GM23338 (cell line): ENCODE measurements around the gene TUFT1.

Experiments used
- POLR2AphosphoS5 ChIP-seq: IDR thresholded peaks from 2 replicates; pipeline ENCODE4 v1.6.1; 2016; ENCODE audit warnings: antibody characterized with exemption, low read depth
- REST ChIP-seq: IDR thresholded peaks from one replicate; pipeline ENCODE4 v1.6.1; 2018; ENCODE audit warnings: antibody characterized with exemption; ENCODE audit not compliant: unreplicated experiment
- TF ChIP-seq, protein P1 (sequence below), 2 experiments: fragments of 200-600 bp in 1 of 2; sonication (generic) in 1 of 2; conservative IDR thresholded peaks; 2 replicates each; pipeline versions ENCODE4 v1.5.1 to v1.6.1; 2016 to 2017; ENCODE audit warnings: antibody characterized with exemption in 2 of 2, low read depth in 2 of 2, mild to moderate bottlenecking in 2 of 2, moderate library complexity in 1 of 2

- TF ChIP-seq, protein P1, sequence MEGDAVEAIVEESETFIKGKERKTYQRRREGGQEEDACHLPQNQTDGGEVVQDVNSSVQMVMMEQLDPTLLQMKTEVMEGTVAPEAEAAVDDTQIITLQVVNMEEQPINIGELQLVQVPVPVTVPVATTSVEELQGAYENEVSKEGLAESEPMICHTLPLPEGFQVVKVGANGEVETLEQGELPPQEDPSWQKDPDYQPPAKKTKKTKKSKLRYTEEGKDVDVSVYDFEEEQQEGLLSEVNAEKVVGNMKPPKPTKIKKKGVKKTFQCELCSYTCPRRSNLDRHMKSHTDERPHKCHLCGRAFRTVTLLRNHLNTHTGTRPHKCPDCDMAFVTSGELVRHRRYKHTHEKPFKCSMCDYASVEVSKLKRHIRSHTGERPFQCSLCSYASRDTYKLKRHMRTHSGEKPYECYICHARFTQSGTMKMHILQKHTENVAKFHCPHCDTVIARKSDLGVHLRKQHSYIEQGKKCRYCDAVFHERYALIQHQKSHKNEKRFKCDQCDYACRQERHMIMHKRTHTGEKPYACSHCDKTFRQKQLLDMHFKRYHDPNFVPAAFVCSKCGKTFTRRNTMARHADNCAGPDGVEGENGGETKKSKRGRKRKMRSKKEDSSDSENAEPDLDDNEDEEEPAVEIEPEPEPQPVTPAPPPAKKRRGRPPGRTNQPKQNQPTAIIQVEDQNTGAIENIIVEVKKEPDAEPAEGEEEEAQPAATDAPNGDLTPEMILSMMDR (conservative IDR thresholded peaks at IDR 0.05; ENCODE audit: low read depth in 2 of 2): no peak
- TF ChIP-seq REST: no peak
- no peak for TF ChIP-seq POLR2AphosphoS5
Observed at GRCh38 chr1:151523326-151523725, 16.8 kb upstream of the TUFT1 start.
